OCI-LY1 (cell line): Measurements from ENCODE around the gene TRPV6.

Experiments
- EZH2 ChIP-seq: fragments of 200-600 bp; sonication (generic), shearing (Covaris generic); IDR thresholded peaks from 2 replicates; pipeline ENCODE4 v1.8.0; 2017; ENCODE audit warnings: borderline replicate concordance, mixed run types, mild to moderate bottlenecking, antibody characterized with exemption, low read length, moderate library complexity, mixed read lengths
- TF ChIP-seq, protein P1 (sequence below): fragments of 200-600 bp; sonication (generic), shearing (Covaris generic); IDR thresholded peaks from 2 replicates; pipeline ENCODE4 v1.5.1; 2017; ENCODE audit warnings: mild to moderate bottlenecking, antibody characterized with exemption, low read length, moderate library complexity, mixed read lengths

DNA sequence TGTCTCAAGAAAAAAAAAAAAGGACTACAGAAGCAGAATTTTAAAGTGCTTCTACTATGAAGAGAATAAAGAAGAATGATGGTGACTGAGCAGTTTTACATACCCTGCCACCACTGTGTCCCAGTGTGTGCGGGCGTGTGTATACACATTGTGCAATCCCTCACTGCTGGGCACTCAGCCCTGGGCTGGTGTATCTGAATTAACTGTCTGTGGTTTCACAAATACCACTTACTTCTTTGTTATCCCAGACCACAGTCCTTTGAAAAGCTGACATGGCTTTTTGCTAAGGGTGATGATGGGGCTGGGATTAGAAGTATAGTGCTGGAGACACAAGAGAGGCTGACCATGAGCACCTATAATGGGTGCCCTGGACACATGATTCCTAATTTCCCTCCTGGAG, 21.1 kb upstream of the TRPV6 start:
- TF ChIP-seq, protein P1, sequence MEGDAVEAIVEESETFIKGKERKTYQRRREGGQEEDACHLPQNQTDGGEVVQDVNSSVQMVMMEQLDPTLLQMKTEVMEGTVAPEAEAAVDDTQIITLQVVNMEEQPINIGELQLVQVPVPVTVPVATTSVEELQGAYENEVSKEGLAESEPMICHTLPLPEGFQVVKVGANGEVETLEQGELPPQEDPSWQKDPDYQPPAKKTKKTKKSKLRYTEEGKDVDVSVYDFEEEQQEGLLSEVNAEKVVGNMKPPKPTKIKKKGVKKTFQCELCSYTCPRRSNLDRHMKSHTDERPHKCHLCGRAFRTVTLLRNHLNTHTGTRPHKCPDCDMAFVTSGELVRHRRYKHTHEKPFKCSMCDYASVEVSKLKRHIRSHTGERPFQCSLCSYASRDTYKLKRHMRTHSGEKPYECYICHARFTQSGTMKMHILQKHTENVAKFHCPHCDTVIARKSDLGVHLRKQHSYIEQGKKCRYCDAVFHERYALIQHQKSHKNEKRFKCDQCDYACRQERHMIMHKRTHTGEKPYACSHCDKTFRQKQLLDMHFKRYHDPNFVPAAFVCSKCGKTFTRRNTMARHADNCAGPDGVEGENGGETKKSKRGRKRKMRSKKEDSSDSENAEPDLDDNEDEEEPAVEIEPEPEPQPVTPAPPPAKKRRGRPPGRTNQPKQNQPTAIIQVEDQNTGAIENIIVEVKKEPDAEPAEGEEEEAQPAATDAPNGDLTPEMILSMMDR = no peak
- TF ChIP-seq EZH2 = no peak
